ENCODE results near the gene LATS2. TPM values are rescaled to one million over a fixed set of nuclear protein-coding genes. Genes with fewer than 3 reads are reported as not detected.

Gene LATS2
- total RNA-seq, 4 donors from 2014 or later: 33.0 to 69.6 (median 37.5) TPM

DNA sequence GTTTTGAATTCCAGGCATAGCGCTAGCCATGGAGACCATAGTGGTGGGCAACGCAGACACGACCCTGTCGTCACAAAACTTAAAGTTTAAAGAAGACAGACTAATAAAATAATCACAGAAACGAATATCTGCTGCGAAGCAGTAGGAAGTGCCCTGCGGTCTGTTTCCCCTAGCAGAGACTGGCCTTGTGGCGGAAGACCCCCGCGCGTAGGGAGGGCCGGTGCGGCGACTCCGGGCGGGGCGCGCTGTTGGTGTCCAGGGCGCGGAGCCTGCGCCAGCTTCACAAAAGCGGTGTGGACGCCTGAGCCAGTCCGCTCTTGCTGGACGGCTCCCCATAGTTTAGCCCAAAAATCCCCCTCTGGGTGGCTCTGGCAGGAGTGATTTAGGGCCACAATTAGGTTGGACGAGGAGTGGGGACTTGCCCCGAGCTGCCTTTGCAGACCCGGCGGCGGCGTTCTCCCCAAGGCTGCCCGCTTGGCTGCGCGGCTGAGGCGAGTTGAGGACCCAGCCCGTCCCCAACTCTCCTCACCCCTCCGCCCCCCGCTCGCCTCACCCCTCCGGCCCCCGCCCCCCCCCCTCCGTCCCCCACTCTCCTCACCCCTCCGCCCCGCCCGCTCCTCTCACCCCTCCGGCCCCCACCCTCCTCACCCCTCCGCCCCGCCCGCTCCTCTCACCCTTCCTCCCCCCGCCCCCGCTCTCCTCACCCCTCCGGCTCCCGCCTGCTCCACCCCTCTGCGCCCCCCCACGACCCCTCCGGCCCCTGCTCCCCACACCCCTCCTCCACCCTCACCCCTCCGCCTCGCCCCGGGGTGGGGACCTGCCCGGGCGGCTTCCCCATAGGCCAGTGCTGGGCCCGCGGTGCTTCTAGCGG, 14.2 kb upstream of the LATS2 start:
- WGBS, 2 donors: 8 to 9% methylated on average over 31 to 44 of the region's 64 CpGs
- TF ChIP-seq POLR2A (IDR thresholded peaks at IDR 0.05): no peak
- TF ChIP-seq, protein P1, sequence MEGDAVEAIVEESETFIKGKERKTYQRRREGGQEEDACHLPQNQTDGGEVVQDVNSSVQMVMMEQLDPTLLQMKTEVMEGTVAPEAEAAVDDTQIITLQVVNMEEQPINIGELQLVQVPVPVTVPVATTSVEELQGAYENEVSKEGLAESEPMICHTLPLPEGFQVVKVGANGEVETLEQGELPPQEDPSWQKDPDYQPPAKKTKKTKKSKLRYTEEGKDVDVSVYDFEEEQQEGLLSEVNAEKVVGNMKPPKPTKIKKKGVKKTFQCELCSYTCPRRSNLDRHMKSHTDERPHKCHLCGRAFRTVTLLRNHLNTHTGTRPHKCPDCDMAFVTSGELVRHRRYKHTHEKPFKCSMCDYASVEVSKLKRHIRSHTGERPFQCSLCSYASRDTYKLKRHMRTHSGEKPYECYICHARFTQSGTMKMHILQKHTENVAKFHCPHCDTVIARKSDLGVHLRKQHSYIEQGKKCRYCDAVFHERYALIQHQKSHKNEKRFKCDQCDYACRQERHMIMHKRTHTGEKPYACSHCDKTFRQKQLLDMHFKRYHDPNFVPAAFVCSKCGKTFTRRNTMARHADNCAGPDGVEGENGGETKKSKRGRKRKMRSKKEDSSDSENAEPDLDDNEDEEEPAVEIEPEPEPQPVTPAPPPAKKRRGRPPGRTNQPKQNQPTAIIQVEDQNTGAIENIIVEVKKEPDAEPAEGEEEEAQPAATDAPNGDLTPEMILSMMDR (IDR thresholded peaks at IDR 0.05): no peak
- Histone ChIP-seq H3K4me3 (replicated peaks in 1 of 3) (peak overlapping the region in 2 of 3 donors; percentile 40 to 46), H3K4me1 (peaks cover 0 to 17% of the 10 kb centered on the region in 2 donors), H3K27me3 (no peaks in the 10 kb centered on the region), H3K27ac (peak overlapping the region; percentile 31 to 77 (median 37)), H3K36me3 (no peaks in the 10 kb centered on the region), H3K9me3 (no peaks in the 10 kb centered on the region)
- intact Hi-C loops (cut with DNase I): loop anchor here (10.0 kb wide), 1 partner anchor 59 kb away; no protein-coding TSS in a partner anchor
- peak; percentile 57 to 68 for DNase-seq

DNA sequence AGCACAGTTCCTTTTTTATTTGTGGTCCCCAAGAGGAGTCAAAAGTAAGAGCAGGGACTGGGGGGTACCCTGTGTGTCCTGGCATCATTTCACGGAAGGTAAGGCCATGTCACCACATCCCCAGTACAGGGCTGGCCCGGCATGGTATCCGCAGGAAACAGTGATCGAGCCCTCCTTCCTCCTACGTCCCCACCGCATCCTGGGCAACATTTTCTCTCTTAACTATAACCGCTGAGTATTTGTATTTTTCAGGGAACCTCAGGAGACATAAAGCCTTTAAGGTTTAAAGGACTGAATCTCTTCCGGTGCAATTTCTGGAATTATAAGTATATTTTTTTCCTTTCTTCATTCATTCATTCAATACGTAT, 13.6 kb upstream of the LATS2 start:
- Histone ChIP-seq H3K9me3 (no peaks in the 10 kb centered on the region), H3K4me1 (peaks cover 0 to 11% of the 10 kb centered on the region in 2 donors), H3K36me3 (no peaks in the 10 kb centered on the region), H3K27me3 (no peaks in the 10 kb centered on the region), H3K4me3 (replicated peaks in 1 of 3) (peak overlapping the region in 2 of 3 donors; percentile 40 to 46), H3K27ac (peak overlapping the region; percentile 31 to 77 (median 40))
- intact Hi-C loops (cut with DNase I): loop anchor here (10.0 kb wide), 1 partner anchor 60 kb away; no protein-coding TSS in a partner anchor
- WGBS, 2 donors: 57 to 61% methylated on average over 9 of the region's 9 CpGs
- no peak for TF ChIP-seq POLR2A (IDR thresholded peaks at IDR 0.05)
- TF ChIP-seq, protein P1 (IDR thresholded peaks at IDR 0.05): no peak
- no peak for DNase-seq

DNA sequence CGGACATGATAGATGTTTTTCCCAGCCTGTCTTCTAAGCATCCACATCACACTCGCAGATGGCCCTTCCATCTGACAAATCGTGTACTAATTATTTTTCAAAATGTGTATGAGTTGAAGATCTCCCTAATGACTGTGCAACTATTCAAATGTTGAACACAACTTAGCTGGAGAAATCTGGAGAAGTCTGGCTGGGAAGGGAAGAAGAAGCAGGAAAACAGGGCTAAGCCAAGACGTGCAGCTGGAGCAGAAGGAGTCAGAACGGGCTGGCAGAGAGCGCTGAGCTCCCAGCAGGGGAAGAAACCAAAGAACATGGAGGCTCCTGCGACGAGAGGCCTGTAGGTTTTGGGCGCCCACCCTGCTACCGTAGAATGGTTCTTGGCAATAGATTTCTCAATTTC, 13.2 kb upstream of the LATS2 start:
- DNase-seq: no peak
- Histone ChIP-seq H3K4me3 (replicated peaks in 1 of 3) (no peak overlapping the region), H3K4me1 (peaks cover 0 to 6% of the 10 kb centered on the region in 2 donors), H3K27me3 (no peaks in the 10 kb centered on the region), H3K36me3 (no peaks in the 10 kb centered on the region), H3K27ac (peak overlapping the region; percentile 31 to 77 (median 40)), H3K9me3 (no peaks in the 10 kb centered on the region)
- 68 to 72% methylated on average over 10 of the region's 10 CpGs for WGBS, 2 donors
- no peak for TF ChIP-seq POLR2A (IDR thresholded peaks at IDR 0.05)
- intact Hi-C loops (cut with DNase I): loop anchor here (10.0 kb wide), 1 partner anchor 60 kb away; no protein-coding TSS in a partner anchor

DNA sequence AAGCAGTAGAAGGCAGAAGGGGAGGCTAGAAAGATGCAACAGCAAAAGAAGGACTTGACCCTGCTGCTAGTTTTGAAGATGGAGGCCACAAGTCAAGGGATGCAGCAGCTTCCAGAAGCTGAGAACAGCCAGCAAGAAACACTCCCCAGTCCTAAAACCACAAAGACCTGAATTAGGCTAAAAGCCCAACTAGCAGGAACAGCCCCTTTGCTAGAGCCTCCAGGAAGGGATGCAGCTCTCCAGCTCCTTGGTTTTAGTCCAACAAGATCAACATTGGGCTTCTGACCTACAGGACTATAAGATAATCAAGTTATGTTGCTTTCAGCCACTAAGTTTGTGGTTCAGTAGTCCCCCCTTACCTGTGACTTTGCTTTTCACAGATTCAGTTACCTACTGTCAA, 10.5 kb upstream of the LATS2 start:
- Histone ChIP-seq H3K4me3 (replicated peaks in 1 of 3) (no peak overlapping the region), H3K27ac (no peak overlapping the region), H3K4me1 (peaks cover 0 to 11% of the 10 kb centered on the region in 2 donors)

DNA sequence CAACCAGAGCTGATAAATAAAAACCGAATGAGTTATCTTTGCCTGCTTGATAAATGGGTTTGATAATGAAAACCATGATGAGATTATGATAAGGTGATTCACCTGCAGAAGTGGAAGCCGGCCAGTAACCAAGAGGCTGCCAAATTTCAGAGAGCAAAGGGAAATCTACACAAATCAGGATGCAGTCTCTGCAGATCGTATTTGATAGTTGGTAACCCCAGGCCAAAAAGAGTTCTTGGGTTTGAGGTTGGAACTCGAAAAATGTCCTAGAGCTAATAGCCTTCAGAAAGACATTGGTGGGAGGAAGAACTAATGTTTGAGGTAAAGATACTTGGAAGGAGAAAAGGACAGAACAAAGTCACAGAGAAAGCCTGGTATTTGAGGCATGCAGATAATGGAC, 9.6 kb upstream of the LATS2 start:
- Histone ChIP-seq H3K27ac (no peak overlapping the region), H3K4me3 (replicated peaks in 1 of 3) (no peak overlapping the region), H3K36me3 (no peaks in the 10 kb centered on the region), H3K4me1 (peaks cover 0 to 11% of the 10 kb centered on the region in 2 donors), H3K9me3 (no peaks in the 10 kb centered on the region), H3K27me3 (no peaks in the 10 kb centered on the region)
- no peak for DNase-seq
- 72 to 80% methylated on average over 4 of the region's 4 CpGs for WGBS, 2 donors
- TF ChIP-seq POLR2A (IDR thresholded peaks at IDR 0.05): no peak
- TF ChIP-seq, protein P1 (IDR thresholded peaks at IDR 0.05): no peak
- intact Hi-C loops (cut with DNase I): loop anchor here (10.0 kb wide), 1 partner anchor 64 kb away; no protein-coding TSS in a partner anchor

More for the DNA sequence above, 10.5 kb upstream of the LATS2 start:
- DNase-seq: no peak
- Histone ChIP-seq H3K27me3 (no peaks in the 10 kb centered on the region), H3K9me3 (no peaks in the 10 kb centered on the region), H3K36me3 (no peaks in the 10 kb centered on the region)
- TF ChIP-seq POLR2A (IDR thresholded peaks at IDR 0.05): no peak
- TF ChIP-seq, protein P1 (IDR thresholded peaks at IDR 0.05): no peak
- intact Hi-C loops (cut with DNase I): loop anchor here (10.0 kb wide), 1 partner anchor 63 kb away; no protein-coding TSS in a partner anchor

Data from thyroid gland (tissue), 4 donors.